ENCODE results near the gene DHX57. TPM values are rescaled to one million over a fixed set of nuclear protein-coding genes. Genes with fewer than 3 reads are reported as not detected.
A peak's percentile ranks its signal among the peaks of the same experiment; 100 is the strongest.

Gene DHX57
- total RNA-seq, 6 experiments from 2014 or later = 16.4 to 24.1 (median 20.4) TPM

DNA sequence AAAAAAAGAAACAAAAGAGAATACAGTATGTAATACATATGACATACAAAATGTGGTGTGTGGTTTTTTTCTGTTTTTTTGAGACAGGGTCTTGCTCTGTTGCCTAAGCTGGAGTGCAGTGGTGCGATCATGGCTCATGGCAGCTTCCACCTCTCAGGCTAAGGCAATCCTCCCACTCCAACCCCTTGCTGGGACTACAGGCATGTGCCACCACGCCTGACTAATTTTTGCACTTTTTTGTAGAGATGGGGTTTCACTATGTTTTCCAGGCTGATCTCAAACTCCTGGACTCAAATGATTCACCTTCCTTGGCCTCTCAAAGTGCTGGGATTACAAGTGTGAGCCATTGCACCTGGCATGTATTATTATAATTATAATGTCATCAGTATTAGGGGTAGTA is 38.9 kb downstream of the DHX57 start:
- no peak overlapping the region for H3K4me3 Mint-ChIP-seq
- H3K36me3 Mint-ChIP-seq (ENCODE audit: low read depth) = peaks cover 20% of the 10 kb centered on the region
- TF ChIP-seq, protein P1, sequence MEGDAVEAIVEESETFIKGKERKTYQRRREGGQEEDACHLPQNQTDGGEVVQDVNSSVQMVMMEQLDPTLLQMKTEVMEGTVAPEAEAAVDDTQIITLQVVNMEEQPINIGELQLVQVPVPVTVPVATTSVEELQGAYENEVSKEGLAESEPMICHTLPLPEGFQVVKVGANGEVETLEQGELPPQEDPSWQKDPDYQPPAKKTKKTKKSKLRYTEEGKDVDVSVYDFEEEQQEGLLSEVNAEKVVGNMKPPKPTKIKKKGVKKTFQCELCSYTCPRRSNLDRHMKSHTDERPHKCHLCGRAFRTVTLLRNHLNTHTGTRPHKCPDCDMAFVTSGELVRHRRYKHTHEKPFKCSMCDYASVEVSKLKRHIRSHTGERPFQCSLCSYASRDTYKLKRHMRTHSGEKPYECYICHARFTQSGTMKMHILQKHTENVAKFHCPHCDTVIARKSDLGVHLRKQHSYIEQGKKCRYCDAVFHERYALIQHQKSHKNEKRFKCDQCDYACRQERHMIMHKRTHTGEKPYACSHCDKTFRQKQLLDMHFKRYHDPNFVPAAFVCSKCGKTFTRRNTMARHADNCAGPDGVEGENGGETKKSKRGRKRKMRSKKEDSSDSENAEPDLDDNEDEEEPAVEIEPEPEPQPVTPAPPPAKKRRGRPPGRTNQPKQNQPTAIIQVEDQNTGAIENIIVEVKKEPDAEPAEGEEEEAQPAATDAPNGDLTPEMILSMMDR (IDR thresholded peaks at IDR 0.05) = no peak
- H3K27ac Mint-ChIP-seq = no peak overlapping the region
- no peaks in the 10 kb centered on the region for H3K27me3 Mint-ChIP-seq (ENCODE audit: insufficient read depth)
- H3K4me1 Mint-ChIP-seq (ENCODE audit: low read depth) = no peaks in the 10 kb centered on the region
- H3K9me3 Mint-ChIP-seq = no peaks in the 10 kb centered on the region
- no peak for DNase-seq

DNA sequence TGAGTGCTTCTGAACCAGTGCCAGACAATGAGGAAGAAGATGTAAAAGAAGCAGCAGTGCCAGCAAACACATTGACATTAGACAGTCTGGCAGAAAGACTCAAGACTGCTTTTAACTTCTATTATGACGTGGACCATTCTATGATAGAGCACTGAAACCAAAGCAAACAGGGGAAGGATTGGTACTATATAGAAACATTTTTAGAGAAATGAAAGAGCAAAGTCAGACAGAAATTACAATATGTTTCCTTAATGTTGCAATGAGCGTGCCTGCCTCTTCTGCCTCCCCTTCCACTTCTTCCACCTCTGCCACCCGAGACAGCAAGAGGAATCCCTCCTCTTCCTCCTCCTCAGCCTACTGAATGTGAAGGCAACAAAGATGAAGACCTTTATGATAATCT is 39.7 kb downstream of the DHX57 start:
- H3K9me3 Mint-ChIP-seq = no peaks in the 10 kb centered on the region
- H3K36me3 Mint-ChIP-seq (ENCODE audit: low read depth) = peaks cover 12% of the 10 kb centered on the region
- H3K27me3 Mint-ChIP-seq (ENCODE audit: insufficient read depth) = no peaks in the 10 kb centered on the region
- H3K4me1 Mint-ChIP-seq (ENCODE audit: low read depth) = no peaks in the 10 kb centered on the region
- H3K27ac Mint-ChIP-seq = no peak overlapping the region
- TF ChIP-seq, protein P1 (IDR thresholded peaks at IDR 0.05) = no peak
- no peak overlapping the region for H3K4me3 Mint-ChIP-seq
- no peak for DNase-seq

DNA sequence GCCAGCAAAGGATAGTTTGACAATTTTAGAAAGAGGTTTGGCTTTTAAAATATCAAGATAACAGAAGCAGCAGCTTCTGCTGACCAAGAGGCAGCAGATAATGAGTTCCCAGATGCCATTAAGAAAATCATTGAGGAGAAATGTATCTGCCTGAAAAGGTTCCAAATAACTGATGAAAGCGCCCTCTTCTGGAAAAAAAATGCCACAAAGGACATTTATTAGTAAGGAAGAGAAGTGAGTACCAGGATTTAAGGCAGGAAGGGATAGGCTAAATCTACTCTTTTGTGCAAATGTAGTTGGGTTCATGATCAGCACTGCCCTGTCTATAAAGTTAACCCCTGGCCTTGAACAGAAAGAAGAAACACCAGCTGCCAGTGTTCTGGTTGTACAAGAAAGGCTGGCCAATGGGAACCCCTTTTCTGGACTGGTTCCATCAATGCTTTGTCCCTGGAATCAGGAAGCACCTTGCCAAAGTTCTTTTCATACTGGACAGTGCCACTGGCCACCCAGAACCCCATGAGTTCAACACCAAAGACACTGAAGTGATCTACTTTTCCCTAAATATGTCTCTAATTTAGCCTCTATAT is 40.6 kb downstream of the DHX57 start:
- no peak overlapping the region for H3K27ac Mint-ChIP-seq
- TF ChIP-seq, protein P1 (IDR thresholded peaks at IDR 0.05) = peak; percentile 77
- H3K27me3 Mint-ChIP-seq (ENCODE audit: insufficient read depth) = no peaks in the 10 kb centered on the region
- H3K4me3 Mint-ChIP-seq = no peak overlapping the region
- H3K9me3 Mint-ChIP-seq = no peaks in the 10 kb centered on the region
- peak; percentile 37 for DNase-seq
- no peaks in the 10 kb centered on the region for H3K4me1 Mint-ChIP-seq (ENCODE audit: low read depth)
- peaks cover 9% of the 10 kb centered on the region; the same call in 1 of the 2 replicates for H3K36me3 Mint-ChIP-seq (ENCODE audit: low read depth)

DNA sequence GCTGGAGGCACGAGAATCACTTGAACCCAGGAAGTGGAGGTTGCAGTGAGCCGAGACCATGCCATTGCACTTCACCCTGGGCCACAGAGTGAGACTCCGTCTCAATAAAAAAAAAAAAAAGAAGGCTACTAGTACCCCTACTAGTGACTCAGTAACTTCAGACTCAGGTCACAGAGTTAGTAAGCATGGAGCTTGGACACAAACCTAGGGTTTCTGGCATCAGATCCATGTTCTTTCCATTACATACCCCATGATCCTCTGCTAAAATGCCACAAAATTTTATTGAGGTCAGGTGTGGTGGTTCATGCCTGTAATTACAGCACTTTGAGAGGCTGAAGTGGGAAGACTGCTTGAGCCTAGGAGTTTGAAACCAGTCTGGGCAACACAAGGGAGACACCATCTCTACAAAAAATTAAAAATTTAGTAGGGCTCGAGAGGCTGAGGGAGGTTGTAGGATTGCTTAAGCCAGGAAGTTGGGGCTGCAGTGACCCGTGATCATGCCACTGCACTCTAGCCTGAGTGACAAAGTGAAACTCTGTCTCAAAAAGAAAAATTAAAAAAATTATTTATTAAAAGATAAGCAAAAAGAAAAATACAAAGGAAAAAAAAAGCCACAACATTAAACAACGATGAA is 45.1 kb downstream of the DHX57 start:
- Mint-ChIP-seq H3K4me1 (ENCODE audit: low read depth) (peaks cover 11% of the 10 kb centered on the region), H3K27ac (no peak overlapping the region), H3K4me3 (no peak overlapping the region), H3K9me3 (no peaks in the 10 kb centered on the region), H3K36me3 (ENCODE audit: low read depth) (peaks cover 21% of the 10 kb centered on the region), H3K27me3 (ENCODE audit: insufficient read depth) (no peaks in the 10 kb centered on the region)
- TF ChIP-seq, protein P1 (IDR thresholded peaks at IDR 0.05) = no peak
- DNase-seq = no peak

DNA sequence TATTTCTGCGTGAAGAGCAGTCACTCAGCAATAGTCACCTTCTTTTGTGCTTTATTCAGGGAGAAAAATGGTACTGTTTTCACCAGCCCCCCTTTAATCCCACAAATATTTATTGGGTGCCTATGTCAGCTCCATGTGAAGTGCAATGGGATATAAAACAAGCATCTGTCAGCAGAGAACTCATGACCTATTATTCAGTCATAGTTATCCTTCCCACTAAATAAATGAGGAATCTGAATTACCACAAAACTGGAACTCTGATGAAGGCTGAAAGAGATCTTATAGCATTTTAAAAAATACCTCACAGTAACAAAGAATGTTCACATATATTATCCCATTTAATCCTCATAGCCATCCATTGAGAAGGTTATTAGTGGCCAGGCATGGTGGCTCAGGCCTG is 45.8 kb downstream of the DHX57 start:
- Mint-ChIP-seq H3K27ac (no peak overlapping the region), H3K4me3 (no peak overlapping the region)
- peak; percentile 21 for DNase-seq

More for the DNA sequence above, 45.8 kb downstream of the DHX57 start:
- TF ChIP-seq, protein P1 (IDR thresholded peaks at IDR 0.05) = no peak
- H3K36me3 Mint-ChIP-seq (ENCODE audit: low read depth) = peaks cover 23% of the 10 kb centered on the region
- peaks cover 11% of the 10 kb centered on the region for H3K4me1 Mint-ChIP-seq (ENCODE audit: low read depth)
- no peaks in the 10 kb centered on the region for H3K9me3 Mint-ChIP-seq
- no peaks in the 10 kb centered on the region for H3K27me3 Mint-ChIP-seq (ENCODE audit: insufficient read depth)

Measured in HFFc6 (cell line).